RCC 7860 (cell line): ENCODE data around the gene AMHR2.
"Not testable (repeated sequence)": the region's sequence is repeated elsewhere in the genome, so short reads cannot be mapped to it uniquely, and the experiment has no call there.

ENCODE experiments used
- DNase-seq: peaks from one replicate; pipeline ENCODE4 v3.0.0-alpha.2; 2015; ENCODE audit warnings: low spot score
- FAIRE-seq: peaks from 2 replicates; lab custom pipeline; 2012; peaks lifted over from hg19 to GRCh38; lab: Jason Lieb, UNC

Gene AMHR2

DNA sequence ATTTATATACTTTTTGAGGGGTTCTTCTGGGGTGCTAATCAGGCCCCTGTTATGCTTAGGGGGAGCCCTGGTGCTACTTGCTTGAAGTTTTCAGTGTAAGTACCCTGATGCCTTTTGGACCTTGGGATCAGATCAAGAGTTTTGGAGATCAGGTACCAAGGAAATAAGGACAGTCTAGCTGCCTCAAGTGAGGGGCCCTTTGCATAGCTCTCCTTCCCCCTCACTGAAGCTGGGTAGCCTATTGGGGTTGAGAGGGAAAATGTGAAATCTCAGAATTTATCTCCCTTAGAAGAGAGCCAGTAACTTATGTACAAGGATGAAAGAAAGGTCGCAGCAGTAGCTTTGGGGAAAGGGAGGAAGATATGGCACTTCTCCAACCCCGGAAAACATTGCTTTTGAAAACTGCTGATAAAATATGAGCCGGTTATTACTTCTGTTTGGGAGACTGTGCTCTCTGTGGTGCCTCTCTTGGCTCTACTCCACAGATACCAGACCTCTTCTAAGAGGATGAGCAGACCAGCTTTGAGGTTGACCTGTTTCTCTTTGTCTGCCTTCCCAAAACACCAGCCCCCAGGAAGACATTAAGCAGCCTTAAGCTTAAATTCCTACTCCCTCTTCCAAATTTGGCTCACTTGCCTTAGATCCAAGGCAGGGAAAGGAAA is 8.8 kb upstream of the AMHR2 start:
- DNase-seq, result no peak
- FAIRE-seq, result no peak

GRCh38 chr12:53415752-53416389 is 7.8 kb upstream of the AMHR2 start:
- not testable (repeated sequence) for FAIRE-seq, DNase-seq

GRCh38 chr12:53417291-53417816 is 6.3 kb upstream of the AMHR2 start:
- FAIRE-seq, DNase-seq: not testable (repeated sequence)

GRCh38 chr12:53418221-53418620 is 5.4 kb upstream of the AMHR2 start:
- FAIRE-seq, result peak; percentile 28

GRCh38 chr12:53419756-53420155 is 3.9 kb upstream of the AMHR2 start:
- FAIRE-seq (no peak), DNase-seq (no peak)

More at GRCh38 chr12:53418221-53418620, 5.4 kb upstream of the AMHR2 start:
- peak; percentile 30 for DNase-seq

GRCh38 chr12:53422247-53422646 is 1.4 kb upstream of the AMHR2 start:
- FAIRE-seq, DNase-seq: not testable (repeated sequence)

- DNase-seq, result no peak
- no peak for FAIRE-seq
Observed at GRCh38 chr12:53424626-53425514, 1.2 kb downstream of the AMHR2 start.

DNA sequence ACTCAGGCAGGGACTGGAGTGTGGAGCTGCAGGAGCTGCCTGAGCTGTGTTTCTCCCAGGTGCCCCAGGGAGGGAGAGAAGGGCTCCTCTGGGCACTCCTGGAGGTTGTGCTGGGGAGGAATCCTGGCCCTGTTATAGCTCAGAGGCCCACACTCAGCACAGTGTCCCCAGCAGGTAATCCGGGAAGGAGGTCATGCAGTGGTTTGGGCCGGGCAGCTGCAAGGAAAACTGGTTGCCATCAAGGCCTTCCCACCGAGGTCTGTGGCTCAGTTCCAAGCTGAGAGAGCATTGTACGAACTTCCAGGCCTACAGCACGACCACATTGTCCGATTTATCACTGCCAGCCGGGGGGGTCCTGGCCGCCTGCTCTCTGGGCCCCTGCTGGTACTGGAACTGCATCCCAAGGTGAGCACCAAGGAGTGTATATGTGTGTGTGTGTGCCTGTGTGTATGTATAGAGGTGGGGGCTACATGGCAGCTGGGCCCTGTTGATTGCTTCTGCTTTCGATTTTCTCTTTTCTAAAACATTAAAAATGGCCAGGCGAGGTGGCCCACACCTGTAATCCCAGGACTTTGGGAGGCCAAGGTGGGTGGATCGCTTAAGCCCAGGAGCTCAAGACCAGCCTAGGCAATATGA is 2.0 kb downstream of the AMHR2 start:
- no peak for DNase-seq

DNA sequence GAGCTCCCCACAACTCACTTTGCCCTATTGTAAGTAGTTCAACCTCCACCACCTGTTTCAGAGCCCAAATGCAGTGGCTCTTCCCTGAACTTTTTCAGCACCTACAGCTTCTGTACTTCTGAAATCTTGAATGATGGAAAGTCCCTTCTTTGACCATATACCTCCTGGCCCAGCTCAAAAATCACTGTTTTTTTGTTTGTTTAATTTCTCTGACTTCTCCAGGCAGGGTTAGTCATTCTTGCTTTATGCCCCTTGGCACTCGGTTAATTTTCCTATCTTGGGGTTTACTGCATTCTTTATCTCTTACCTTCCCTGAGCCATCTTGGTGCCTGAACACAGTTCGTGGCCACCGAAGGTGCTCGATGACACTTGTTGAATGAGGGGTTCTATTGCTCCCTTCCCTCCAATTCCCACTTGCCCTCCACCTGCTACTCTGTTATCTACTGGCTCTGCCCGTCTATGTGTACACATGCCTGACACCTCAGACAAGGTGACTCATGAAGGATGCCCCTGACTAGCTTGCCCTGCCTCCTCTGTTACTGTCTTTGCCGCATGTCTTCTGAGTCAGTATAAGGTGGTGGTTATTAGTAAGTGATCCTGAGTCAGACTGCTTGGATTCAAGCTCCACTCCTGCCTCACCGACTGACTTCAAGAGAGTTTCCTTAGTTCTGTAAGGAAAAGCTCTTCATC is 4.4 kb downstream of the AMHR2 start:
- FAIRE-seq, result peak; percentile 92
- DNase-seq, result peak; percentile 95

More for the DNA sequence above, 2.0 kb downstream of the AMHR2 start:
- no peak for FAIRE-seq

- DNase-seq, result no peak
- no peak for FAIRE-seq
Observed at GRCh38 chr12:53428741-53429140, 5.1 kb downstream of the AMHR2 start.

DNA sequence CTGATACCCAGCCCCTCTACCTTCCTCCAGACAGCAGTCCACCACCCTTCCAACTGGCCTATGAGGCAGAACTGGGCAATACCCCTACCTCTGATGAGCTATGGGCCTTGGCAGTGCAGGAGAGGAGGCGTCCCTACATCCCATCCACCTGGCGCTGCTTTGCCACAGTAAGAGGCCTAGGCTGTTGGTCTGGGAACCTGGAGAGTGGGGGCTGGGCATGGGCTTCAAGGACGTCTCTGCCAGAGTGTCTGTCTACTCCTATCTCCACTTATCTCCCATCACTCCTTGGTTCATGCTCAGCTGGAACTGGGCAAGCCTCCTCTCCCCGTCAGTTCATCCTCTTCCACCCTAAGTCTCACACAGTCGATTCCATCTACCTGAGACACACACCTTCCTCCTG is 6.5 kb downstream of the AMHR2 start:
- DNase-seq (no peak), FAIRE-seq (no peak)

GRCh38 chr12:53431187-53431586 is 7.5 kb downstream of the AMHR2 start:
- DNase-seq (no peak), FAIRE-seq (no peak)

DNA sequence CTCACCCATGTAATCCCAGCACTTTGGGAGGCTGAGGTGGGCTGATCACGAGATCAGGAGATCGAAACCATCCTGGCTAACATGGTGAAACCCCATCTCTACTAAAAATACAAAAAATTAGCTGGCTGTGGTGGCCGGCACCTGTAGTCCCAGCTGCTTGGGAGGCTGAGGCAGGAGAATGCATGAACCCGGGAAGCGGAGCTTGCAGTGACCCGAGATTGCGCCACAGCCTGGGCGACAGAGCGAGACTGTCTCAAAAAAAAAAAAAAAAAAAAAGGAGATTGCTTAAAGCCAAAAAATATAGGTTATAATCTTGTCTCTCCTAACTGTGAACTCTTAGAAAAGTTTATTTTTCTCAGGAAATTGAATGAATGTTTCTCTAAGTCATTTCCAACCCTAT is 11.7 kb downstream of the AMHR2 start:
- not testable (repeated sequence) for FAIRE-seq

GRCh38 chr12:53439582-53439981 is 15.9 kb downstream of the AMHR2 start:
- DNase-seq, FAIRE-seq: not testable (repeated sequence)

More for the DNA sequence above, 11.7 kb downstream of the AMHR2 start:
- DNase-seq, result not testable (repeated sequence)

DNA sequence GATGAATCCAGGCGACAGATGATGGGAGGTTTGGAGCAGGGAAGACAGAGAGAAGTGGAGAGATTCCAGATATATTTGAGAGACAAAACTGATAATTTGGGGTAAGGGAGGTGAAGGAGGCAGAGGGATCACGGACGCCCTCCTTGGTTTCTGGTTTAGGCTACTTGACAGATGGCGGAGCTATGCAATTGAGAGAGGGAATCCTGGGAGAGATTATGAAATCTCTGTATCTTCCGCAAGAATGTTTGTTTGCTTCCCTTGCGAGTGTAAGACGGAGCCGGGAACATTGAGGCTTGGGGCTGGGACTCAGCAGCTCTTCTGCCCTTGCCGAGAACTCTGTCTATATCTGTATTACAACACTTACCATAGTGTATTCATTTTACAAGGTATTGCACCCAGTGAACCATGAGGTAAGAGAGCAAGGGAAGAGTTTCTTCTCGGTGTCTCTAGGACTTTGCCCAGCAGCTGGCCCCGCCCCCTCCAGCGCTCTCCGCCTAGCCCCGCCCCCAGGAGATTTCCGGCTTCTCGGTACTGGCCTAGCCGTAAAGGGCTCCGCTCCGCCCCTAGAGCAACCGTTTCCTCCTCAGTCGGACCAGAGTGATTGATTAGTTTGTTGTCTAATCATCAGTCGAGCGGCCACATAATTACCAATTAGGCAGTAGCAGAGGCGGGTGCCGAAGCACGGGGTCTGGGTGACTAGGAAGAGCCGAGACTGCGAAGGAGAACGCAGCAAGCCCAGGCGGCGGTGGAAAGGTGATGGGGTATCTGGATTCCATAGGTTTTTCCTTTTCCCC is 17.6 kb downstream of the AMHR2 start, which contains the start of gene PRR13:
Gene PRR13, plus strand, starts transcription at position 695 of the 794 bp plus-strand sequence. CDS start 981 bp downstream, outside the sequence.
- peak; percentile 84 for FAIRE-seq
- peak; percentile 98 for DNase-seq

GRCh38 chr12:53443955-53444354 is 20.3 kb downstream of the AMHR2 start:
- no peak for DNase-seq
- no peak for FAIRE-seq

DNA sequence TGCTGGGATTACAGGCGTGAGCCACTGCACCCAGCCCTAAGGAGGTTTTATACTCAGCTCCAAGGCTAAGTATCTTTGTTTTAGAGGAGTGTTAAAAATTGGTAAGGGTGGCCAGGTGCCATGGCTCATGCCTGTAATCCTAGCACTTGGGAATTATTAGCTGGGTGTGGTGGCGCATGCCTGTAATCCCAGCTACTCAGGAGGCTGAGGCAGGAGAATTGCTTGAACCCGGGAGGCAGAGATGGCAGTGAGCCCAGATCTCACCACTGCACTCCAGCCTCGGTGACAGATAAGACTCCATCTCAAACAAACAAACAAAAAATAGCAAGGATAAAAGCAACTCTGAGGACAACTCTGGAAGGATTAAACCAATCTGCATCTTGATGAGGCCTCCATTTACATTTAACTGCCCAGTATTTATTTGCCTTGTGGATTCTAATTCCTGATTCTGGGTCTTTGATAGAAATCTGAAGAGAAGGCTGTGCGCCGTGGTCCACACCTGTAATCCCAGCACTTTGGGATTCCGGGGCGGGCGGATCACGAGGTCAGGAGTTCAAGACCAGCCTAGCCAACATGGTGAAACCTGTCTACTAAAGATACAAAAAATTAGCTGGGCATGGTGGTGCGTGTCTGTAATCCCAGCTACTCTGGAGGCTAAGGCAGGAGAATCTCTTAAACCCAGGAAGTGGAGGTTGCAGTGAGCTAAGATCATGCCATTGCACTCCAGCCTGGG is 21.1 kb downstream of the AMHR2 start:
- FAIRE-seq, DNase-seq: not testable (repeated sequence)

GRCh38 chr12:53450936-53451335 is 27.3 kb downstream of the AMHR2 start:
- no peak for FAIRE-seq
- DNase-seq, result no peak
